Fibroblast of pulmonary artery (primary cell): ENCODE data around the gene MKNK1.

Source experiments
- DNase-seq: peaks from one replicate; pipeline ENCODE4 v3.0.0-alpha.2; 2010; ENCODE audit warnings: low read depth
- H3K4me3 ChIP-seq: replicated peaks from 2 replicates; pipeline ENCODE4 v1.5.1; 2011; ENCODE audit warnings: low read depth, mild to moderate bottlenecking, control low read depth, low read length, moderate library complexity
- CTCF ChIP-seq: IDR thresholded peaks from 2 replicates; pipeline ENCODE4 v1.5.1; 2011; ENCODE audit warnings: mild to moderate bottlenecking, control low read depth, low read length, inconsistent platforms; ENCODE audit errors: missing control alignments

The MKNK1 gene

GRCh38 chr1:46596036-46596435 lies 8.0 kb downstream of the MKNK1 start:
- DNase-seq: no peak
- no peak for TF ChIP-seq CTCF

GRCh38 chr1:46595127-46595526 lies 8.9 kb downstream of the MKNK1 start:
- DNase-seq: no peak
- no peak for TF ChIP-seq CTCF
- no peak overlapping the region for H3K4me3 ChIP-seq

More at GRCh38 chr1:46596036-46596435, 8.0 kb downstream of the MKNK1 start:
- no peak overlapping the region for H3K4me3 ChIP-seq

GRCh38 chr1:46594063-46594462 lies 10.0 kb downstream of the MKNK1 start:
- H3K4me3 ChIP-seq: no peak overlapping the region
- no peak for TF ChIP-seq CTCF
- DNase-seq: no peak

GRCh38 chr1:46592823-46593222 lies 11.2 kb downstream of the MKNK1 start:
- TF ChIP-seq CTCF: no peak
- no peak for DNase-seq
- H3K4me3 ChIP-seq: no peak overlapping the region

GRCh38 chr1:46589529-46589928 lies 14.5 kb downstream of the MKNK1 start:
- DNase-seq: no peak
- no peak overlapping the region for H3K4me3 ChIP-seq
- no peak for TF ChIP-seq CTCF

- no peak for TF ChIP-seq CTCF
- no peak for DNase-seq
- no peak overlapping the region for H3K4me3 ChIP-seq
These were observed 17.0 kb downstream of the MKNK1 start for GRCh38 chr1:46587069-46587468.

GRCh38 chr1:46585312-46585938 lies 18.6 kb downstream of the MKNK1 start:
- DNase-seq: no peak
- no peak overlapping the region for H3K4me3 ChIP-seq
- TF ChIP-seq CTCF: no peak
